ENCODE measurements around the gene KCNH8.

- TF ChIP-seq EZH2 (IDR thresholded peaks at IDR 0.05; ENCODE audit: borderline replicate concordance): no peak
- TF ChIP-seq CTCF (IDR thresholded peaks at IDR 0.05; ENCODE audit: poor library complexity): no peak
Observed at GRCh38 chr3:19173945-19174344, 25.6 kb downstream of the KCNH8 start.
